ENCODE data around the gene PTPRR.

The PTPRR gene

DNA sequence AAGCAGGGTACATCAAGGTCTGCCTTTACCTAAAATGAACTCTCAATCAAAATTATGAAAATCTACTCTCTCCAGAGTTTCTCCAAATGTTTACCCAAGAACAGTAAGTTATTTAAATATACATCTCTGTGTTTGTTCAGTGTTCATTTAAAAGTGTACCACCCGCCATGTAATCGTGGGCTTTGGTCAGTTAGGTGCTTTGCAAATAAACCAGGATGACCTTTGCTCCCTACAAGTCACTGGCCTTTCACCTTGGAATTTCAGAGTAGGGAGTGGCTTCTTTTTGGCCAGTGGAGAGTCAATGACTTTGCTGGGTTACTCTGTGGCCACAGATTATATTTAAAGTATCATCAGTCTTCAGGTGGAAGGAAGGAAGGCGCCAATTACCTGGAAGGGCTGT, 208.7 kb downstream of the PTPRR start:
- no peaks in the 10 kb centered on the region for H3K4me1 Mint-ChIP-seq
- ATAC-seq (no peak), DNase-seq (no peak)
- peaks cover 4% of the 10 kb centered on the region for H3K27me3 Mint-ChIP-seq
- no peaks in the 10 kb centered on the region for H3K9me3 Mint-ChIP-seq
- H3K36me3 Mint-ChIP-seq (ENCODE audit: low read depth) = no peaks in the 10 kb centered on the region
- no peak overlapping the region for H3K4me3 Mint-ChIP-seq
- no peak overlapping the region for H3K27ac Mint-ChIP-seq

GRCh38 chr12:70709022-70709421, 211.5 kb downstream of the PTPRR start:
- DNase-seq = no peak
- H3K9me3 Mint-ChIP-seq = no peaks in the 10 kb centered on the region
- H3K4me3 Mint-ChIP-seq = no peak overlapping the region
- no peak overlapping the region for H3K27ac Mint-ChIP-seq
- no peaks in the 10 kb centered on the region for H3K36me3 Mint-ChIP-seq (ENCODE audit: low read depth)
- no peak for ATAC-seq
- H3K4me1 Mint-ChIP-seq = no peaks in the 10 kb centered on the region
- peaks cover 5% of the 10 kb centered on the region for H3K27me3 Mint-ChIP-seq

GRCh38 chr12:70706611-70707010, 213.9 kb downstream of the PTPRR start:
- Mint-ChIP-seq H3K27ac (no peak overlapping the region), H3K4me1 (no peaks in the 10 kb centered on the region), H3K9me3 (no peaks in the 10 kb centered on the region), H3K4me3 (no peak overlapping the region), H3K36me3 (ENCODE audit: low read depth) (no peaks in the 10 kb centered on the region), H3K27me3 (peaks cover 8% of the 10 kb centered on the region)
- no peak for ATAC-seq
- DNase-seq = no peak

GRCh38 chr12:70698345-70698744, 222.2 kb downstream of the PTPRR start:
- Mint-ChIP-seq H3K27me3 (peaks cover 5% of the 10 kb centered on the region), H3K4me3 (no peak overlapping the region), H3K4me1 (no peaks in the 10 kb centered on the region), H3K36me3 (ENCODE audit: low read depth) (no peaks in the 10 kb centered on the region), H3K9me3 (no peaks in the 10 kb centered on the region), H3K27ac (no peak overlapping the region)
- DNase-seq (no peak), ATAC-seq (no peak)

DNA sequence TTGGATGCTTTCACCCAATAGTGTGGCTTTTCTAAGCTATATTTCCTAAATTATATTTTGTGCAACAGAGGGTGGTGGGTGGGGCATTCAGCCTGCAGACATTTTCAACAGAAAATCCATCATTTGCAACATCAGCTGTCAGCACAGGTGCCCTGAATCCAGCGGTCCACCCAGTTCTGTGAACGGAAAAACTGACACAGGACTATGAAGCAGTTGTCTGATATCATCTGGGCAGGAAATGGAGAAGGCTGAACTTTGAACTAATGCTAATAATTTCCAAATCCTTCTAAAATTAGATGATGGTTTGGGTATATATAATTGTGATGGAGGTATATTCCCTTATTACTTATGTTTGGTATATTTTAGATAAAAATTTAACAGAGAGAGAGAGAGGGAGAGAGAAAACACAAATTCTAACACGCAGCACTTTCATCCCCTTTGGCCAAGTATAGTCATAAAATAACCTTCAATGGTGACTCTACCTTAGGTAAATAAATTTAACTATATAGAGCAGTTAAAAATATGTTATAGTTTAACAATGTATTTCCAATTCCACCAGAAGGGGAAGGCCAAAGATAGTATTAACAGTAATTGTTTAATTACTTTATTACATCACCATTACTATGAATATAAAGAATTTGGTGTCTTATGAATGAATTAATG, 225.0 kb downstream of the PTPRR start:
- Mint-ChIP-seq H3K27me3 (peaks cover 5% of the 10 kb centered on the region), H3K27ac (no peak overlapping the region), H3K36me3 (ENCODE audit: low read depth) (no peaks in the 10 kb centered on the region), H3K4me1 (no peaks in the 10 kb centered on the region), H3K4me3 (no peak overlapping the region), H3K9me3 (no peaks in the 10 kb centered on the region)
- no peak for ATAC-seq
- DNase-seq = no peak

- DNase-seq = no peak
- peaks cover 2% of the 10 kb centered on the region for H3K27me3 Mint-ChIP-seq
- H3K4me3 Mint-ChIP-seq = no peak overlapping the region
- no peaks in the 10 kb centered on the region for H3K36me3 Mint-ChIP-seq (ENCODE audit: low read depth)
- no peak overlapping the region for H3K27ac Mint-ChIP-seq
- H3K4me1 Mint-ChIP-seq = no peaks in the 10 kb centered on the region
- no peak for ATAC-seq
- H3K9me3 Mint-ChIP-seq = no peaks in the 10 kb centered on the region
Measured at GRCh38 chr12:70692681-70693288, 227.8 kb downstream of the PTPRR start.

DNA sequence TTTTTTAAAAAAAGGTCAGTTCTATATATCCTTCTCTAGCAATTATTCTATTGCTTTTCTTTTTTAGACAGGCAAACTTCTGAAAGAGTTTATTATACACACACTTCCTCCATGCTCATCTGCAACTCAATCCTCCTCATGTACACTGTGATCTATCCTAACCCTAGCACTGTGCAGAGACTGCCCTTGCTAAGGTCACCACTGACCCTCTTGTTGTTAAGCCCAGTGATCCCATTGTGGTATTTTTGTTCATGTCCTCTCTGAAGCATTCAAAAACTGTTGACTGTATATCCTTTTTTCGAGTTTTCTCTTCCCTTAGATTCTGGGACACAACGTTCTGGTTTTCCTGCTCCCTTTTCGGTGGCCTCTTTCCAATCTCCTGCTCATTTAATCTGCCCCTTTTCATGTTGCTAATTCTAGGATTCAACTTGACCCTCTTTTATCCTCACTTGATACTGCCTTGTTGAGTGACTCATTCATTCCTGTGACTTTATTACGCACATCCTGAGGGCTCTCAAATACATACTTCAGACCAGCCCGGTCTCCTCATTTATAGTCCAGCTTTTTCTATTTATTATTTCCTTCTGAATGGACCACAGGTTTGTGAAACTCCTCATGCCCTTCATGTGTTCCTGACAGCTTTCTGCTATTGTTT, 229.4 kb downstream of the PTPRR start:
- Mint-ChIP-seq H3K27me3 (peaks cover 2% of the 10 kb centered on the region), H3K4me1 (no peaks in the 10 kb centered on the region), H3K27ac (no peak overlapping the region), H3K36me3 (ENCODE audit: low read depth) (no peaks in the 10 kb centered on the region), H3K9me3 (no peaks in the 10 kb centered on the region), H3K4me3 (no peak overlapping the region)
- ATAC-seq (no peak), DNase-seq (no peak)

GRCh38 chr12:70686907-70687306, 233.6 kb downstream of the PTPRR start:
- ATAC-seq (no peak), DNase-seq (no peak)
- Mint-ChIP-seq H3K9me3 (no peaks in the 10 kb centered on the region), H3K4me3 (no peak overlapping the region), H3K4me1 (no peaks in the 10 kb centered on the region), H3K27me3 (peaks cover 3% of the 10 kb centered on the region), H3K36me3 (ENCODE audit: low read depth) (no peaks in the 10 kb centered on the region), H3K27ac (no peak overlapping the region)

DNA sequence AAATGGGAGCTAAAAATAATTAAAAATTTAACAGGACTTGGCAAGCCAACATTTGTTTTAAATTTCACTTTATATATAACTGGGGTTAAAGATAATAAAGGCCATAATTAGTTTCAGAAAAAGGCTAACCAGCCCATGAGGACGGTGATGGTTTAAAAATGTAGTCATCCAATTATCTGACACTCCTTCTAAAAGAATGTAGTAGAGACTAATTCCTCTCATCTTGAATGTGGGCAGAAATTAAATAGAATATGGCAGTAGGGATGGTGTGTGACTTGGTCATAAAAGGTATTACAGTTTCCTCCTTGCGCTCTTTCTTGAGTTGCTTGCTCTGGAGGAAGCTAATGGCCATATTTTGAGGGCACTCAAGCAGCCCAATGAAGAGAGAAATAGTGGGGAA, 234.2 kb downstream of the PTPRR start:
- H3K9me3 Mint-ChIP-seq = no peaks in the 10 kb centered on the region
- H3K36me3 Mint-ChIP-seq (ENCODE audit: low read depth) = no peaks in the 10 kb centered on the region
- H3K27me3 Mint-ChIP-seq = peaks cover 6% of the 10 kb centered on the region
- H3K4me3 Mint-ChIP-seq = no peak overlapping the region
- H3K27ac Mint-ChIP-seq = no peak overlapping the region
- DNase-seq = no peak
- H3K4me1 Mint-ChIP-seq = no peaks in the 10 kb centered on the region
- ATAC-seq = no peak

DNA sequence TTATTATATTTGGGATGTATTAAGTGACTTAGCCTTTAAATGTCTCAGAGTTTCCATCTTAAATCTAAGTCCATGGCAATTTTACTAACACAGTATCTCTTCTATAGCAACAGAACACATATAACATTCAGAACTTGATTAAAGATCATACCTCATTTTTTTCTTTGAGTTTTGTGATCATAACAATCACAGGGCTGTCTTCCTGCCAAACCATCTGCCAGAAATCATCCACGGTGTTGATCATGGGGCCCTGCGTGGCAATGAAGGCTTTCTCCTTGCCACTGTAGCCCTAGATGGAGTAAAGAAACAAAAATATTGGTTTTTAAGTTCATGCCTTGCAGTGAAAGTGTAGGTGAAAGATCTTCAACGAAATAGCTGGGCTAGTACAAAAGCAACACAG, 236.6 kb downstream of the PTPRR start:
- Mint-ChIP-seq H3K36me3 (ENCODE audit: low read depth) (no peaks in the 10 kb centered on the region), H3K4me3 (no peak overlapping the region), H3K9me3 (no peaks in the 10 kb centered on the region), H3K27me3 (peaks cover 8% of the 10 kb centered on the region), H3K4me1 (no peaks in the 10 kb centered on the region), H3K27ac (no peak overlapping the region)
- DNase-seq (no peak), ATAC-seq (no peak)

- no peak overlapping the region for H3K27ac Mint-ChIP-seq
- peaks cover 4% of the 10 kb centered on the region for H3K27me3 Mint-ChIP-seq
- H3K9me3 Mint-ChIP-seq = no peaks in the 10 kb centered on the region
- H3K4me1 Mint-ChIP-seq = no peaks in the 10 kb centered on the region
- ATAC-seq (no peak), DNase-seq (no peak)
- no peak overlapping the region for H3K4me3 Mint-ChIP-seq
- no peaks in the 10 kb centered on the region for H3K36me3 Mint-ChIP-seq (ENCODE audit: low read depth)
Measured at GRCh38 chr12:70671698-70672097, 248.8 kb downstream of the PTPRR start.

DNA sequence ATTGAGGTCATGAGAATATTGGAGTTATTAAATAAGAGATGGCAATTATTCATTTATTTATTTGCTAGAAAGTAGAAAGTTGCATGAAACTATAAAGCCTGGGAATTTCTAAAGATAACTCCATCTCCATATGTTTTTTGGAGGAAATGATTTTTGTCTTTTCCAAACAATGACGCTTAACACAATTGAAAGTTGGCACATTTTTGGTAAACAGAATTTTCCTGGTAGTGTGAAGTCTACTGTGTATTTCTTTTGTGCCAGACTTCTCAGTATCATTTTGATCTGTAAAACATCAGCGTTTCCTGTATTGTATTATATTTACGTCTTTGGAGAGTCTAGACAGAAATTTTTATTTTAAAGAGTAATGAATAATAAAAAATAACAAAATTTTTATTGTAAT, 249.6 kb downstream of the PTPRR start:
- H3K27ac Mint-ChIP-seq = no peak overlapping the region
- no peaks in the 10 kb centered on the region for H3K4me1 Mint-ChIP-seq
- no peaks in the 10 kb centered on the region for H3K36me3 Mint-ChIP-seq (ENCODE audit: low read depth)
- peaks cover 4% of the 10 kb centered on the region for H3K27me3 Mint-ChIP-seq
- DNase-seq (no peak), ATAC-seq (no peak)
- H3K9me3 Mint-ChIP-seq = no peaks in the 10 kb centered on the region
- H3K4me3 Mint-ChIP-seq = no peak overlapping the region

DNA sequence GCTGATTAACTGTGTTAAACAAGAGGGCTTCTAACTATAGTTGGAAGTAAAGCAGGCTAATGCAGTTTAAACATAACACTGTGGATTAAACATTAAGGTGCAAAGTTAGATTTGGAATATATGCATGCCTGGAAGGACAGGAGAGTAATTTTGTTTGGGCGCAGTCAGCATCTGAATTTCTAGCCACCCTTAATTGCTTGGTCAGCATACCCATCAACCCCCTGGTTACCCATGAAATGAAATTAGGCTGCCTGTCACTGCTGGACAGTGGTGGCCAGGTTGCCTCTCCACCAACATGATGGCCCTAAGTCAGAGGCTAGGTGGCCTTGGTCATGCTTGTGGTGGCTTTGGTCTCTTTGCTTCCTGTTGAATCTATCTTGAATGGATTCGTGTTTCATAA, 253.3 kb downstream of the PTPRR start:
- Mint-ChIP-seq H3K4me3 (no peak overlapping the region), H3K27ac (no peak overlapping the region), H3K4me1 (no peaks in the 10 kb centered on the region), H3K27me3 (peaks cover 2% of the 10 kb centered on the region), H3K36me3 (ENCODE audit: low read depth) (no peaks in the 10 kb centered on the region), H3K9me3 (no peaks in the 10 kb centered on the region)
- ATAC-seq (no peak), DNase-seq (no peak)

DNA sequence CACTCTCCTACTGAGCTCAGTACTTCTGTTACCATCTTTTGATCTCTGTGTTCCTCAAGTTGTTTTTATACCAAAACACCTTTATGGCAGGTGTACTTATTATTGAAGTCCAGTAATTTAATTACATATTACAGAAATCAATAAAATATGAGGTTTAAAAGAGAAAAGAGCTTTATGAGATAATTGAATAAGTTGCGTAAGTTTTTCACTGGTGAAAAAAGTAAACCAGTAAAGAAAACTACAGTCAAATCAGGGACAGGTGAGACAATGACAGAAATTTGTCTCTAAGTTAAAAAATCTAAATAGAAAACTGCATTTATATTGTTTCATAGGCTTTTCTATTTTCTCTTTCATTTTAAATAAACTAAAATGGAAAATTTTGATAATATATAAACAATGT, 254.2 kb downstream of the PTPRR start:
- no peak overlapping the region for H3K4me3 Mint-ChIP-seq
- H3K27me3 Mint-ChIP-seq = peaks cover 2% of the 10 kb centered on the region
- ATAC-seq = no peak
- no peaks in the 10 kb centered on the region for H3K36me3 Mint-ChIP-seq (ENCODE audit: low read depth)
- peaks cover 5% of the 10 kb centered on the region for H3K4me1 Mint-ChIP-seq
- DNase-seq = no peak
- no peaks in the 10 kb centered on the region for H3K9me3 Mint-ChIP-seq
- H3K27ac Mint-ChIP-seq = no peak overlapping the region

GRCh38 chr12:70664465-70664881, 256.1 kb downstream of the PTPRR start:
- Mint-ChIP-seq H3K4me1 (peaks cover 5% of the 10 kb centered on the region), H3K4me3 (no peak overlapping the region), H3K27ac (no peak overlapping the region), H3K9me3 (no peaks in the 10 kb centered on the region), H3K36me3 (ENCODE audit: low read depth) (no peaks in the 10 kb centered on the region), H3K27me3 (peaks cover under 1% of the 10 kb centered on the region)
- DNase-seq = no peak
- ATAC-seq = no peak
